ENCODE measurements around the gene MARK1.
"Not testable (repeated sequence)": the region's sequence is repeated elsewhere in the genome, so short reads cannot be mapped to it uniquely, and the experiment has no call there.

MARK1 gene

DNA sequence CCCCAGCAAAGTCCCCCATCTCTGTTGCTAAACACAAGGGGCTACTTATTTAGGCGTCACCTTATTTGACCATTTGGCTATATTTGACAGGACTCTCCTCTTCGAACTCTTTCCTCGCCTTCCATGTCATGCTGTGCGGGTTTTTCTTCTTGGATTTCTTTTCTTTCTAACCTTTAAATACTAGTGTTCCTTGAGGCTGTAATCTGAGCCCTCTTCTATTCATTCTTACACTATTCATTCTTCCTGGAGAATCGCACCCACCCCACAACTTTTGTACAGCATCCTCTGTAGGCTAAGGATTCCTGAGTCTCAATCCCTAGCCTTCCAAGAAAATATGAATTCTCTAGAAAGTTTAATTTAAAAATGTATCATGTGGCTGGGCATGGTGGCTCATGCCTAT is 100.5 kb downstream of the MARK1 start:
- no peak for DNase-seq (ENCODE audit: low spot score)

GRCh38 chr1:220631238-220631815 is 103.4 kb downstream of the MARK1 start:
- DNase-seq (ENCODE audit: low spot score), result no peak

DNA sequence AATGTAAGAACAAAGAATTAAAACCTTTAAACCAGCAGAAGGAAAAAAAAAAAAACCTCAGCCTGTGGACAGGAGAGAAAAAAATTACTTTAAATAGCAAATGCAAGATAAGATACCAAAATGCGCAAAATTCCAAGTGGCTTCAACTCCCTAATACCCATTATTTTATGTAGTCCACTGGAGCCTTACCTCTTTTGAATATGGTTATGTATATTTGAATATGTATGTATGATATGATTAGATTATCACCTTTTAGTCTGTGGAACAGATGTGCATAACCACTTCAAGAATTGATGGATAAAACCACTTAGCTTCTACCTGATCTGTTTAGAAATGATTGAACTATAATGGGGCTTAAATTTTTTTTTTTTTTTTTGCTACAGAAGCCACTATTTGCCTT is 109.8 kb downstream of the MARK1 start:
- DNase-seq (ENCODE audit: low spot score), result no peak

DNA sequence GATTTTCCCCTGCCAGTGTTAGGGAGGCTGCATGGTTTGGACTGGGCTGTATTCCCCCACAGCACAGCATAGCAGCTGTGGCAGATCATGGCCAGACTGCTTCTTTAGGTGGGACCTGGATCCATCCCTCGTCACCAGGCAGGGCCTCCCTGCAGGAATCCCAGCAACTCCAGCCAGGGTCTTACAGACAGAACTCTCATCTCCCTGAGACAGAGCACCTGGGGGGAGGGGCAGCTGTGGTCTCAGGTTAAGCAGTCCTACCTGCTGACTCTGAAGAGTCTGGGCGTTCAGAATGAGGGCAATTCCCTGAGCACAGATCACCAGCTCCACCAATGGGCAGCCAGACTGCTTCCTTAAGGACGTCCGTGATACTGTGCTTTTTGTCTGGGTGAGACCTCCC is 114.3 kb downstream of the MARK1 start:
- no peak for DNase-seq (ENCODE audit: low spot score)

- no peak for DNase-seq (ENCODE audit: low spot score)
Measured at GRCh38 chr1:220652995-220653394, 125.1 kb downstream of the MARK1 start.

DNA sequence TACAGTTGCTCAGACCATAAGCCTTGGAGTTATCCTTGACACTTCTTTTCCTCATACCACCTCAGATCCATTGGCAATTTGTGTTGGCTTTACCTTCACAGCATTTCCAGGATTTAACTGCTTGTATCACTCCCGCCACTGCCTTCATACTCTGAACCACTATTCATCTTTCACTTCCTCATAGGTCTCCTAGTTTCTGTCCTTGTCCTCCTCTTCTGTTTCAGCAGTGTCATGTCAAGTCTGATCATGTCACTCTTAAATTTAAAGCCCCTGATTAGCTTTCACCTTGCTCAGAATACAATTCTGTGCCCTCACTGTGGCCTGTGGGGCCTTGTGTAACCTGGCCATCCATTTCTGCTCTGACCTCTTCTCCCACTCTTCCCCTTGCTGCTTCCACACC is 127.6 kb downstream of the MARK1 start:
- no peak for DNase-seq (ENCODE audit: low spot score)

GRCh38 chr1:220655961-220656740 is 128.2 kb downstream of the MARK1 start:
- DNase-seq (ENCODE audit: low spot score), result no peak

DNA sequence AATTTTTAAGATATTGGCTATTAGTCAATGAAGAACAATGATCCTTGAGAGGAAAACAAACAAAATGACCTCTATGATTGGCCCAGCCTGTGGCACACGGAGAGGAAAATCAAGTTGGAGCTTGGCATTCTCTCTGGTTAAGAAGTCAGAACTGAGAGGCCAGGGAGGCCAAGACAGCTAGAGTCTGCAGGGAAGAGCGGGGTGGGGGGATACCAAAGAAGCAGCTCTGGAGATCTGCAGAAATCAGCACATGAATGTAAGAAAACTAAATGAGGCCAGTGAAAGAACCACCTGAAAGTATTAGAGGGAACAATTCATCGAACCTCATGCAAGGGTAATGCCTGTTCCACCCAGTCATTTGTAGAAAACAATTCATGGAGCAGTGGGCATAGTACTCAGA is 138.4 kb downstream of the MARK1 start:
- DNase-seq (ENCODE audit: low spot score), result no peak

GRCh38 chr1:220669005-220669404 is 141.1 kb downstream of the MARK1 start:
- DNase-seq (ENCODE audit: low spot score), result no peak

- DNase-seq (ENCODE audit: low spot score), result no peak
Measured at GRCh38 chr1:220670365-220670764, 142.4 kb downstream of the MARK1 start.

DNA sequence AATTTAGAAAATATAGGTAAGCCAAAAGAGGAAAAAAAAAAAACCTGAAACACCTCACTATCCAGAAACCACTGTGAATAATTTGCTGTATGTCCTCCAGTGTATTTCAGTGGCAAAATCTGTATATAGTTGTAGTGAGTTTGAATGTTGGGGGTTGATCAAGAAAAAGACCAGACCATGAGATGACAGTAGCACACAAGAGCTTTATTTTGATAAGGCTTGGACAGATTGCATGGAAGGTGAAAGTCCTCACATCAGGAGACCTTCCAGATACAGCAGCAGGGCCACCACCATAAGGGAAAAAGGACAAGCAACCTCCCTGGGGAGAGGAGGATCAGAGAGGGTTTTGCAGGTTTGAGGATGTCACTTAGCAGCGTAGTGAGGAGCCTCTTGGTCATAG is 146.0 kb downstream of the MARK1 start:
- DNase-seq (ENCODE audit: low spot score), result no peak

DNA sequence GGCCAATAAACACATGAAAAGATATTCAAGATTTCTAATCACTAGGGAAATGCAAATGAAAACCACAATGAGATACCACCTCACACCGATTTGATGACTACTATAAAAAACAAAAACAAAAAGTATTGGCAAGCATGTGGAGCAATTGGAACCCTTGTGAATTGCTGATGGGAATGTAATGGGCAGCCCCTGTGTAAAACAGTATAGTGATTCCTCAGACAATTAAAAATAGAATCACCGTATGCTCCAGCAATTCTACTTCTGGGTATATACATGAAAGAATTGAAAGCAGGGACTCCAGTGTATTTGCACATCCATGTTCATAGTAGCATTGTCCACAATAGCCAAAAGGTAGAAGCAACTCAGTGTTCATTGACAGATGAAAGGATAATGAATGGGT is 149.3 kb downstream of the MARK1 start:
- DNase-seq (ENCODE audit: low spot score), result no peak

GRCh38 chr1:220680085-220680687 is 152.2 kb downstream of the MARK1 start:
- peak; percentile 33 for DNase-seq (ENCODE audit: low spot score)

- DNase-seq (ENCODE audit: low spot score), result no peak
Measured at GRCh38 chr1:220681220-220681880, 153.4 kb downstream of the MARK1 start.

- DNase-seq (ENCODE audit: low spot score), result no peak
Measured at GRCh38 chr1:220682901-220683576, 155.1 kb downstream of the MARK1 start.

DNA sequence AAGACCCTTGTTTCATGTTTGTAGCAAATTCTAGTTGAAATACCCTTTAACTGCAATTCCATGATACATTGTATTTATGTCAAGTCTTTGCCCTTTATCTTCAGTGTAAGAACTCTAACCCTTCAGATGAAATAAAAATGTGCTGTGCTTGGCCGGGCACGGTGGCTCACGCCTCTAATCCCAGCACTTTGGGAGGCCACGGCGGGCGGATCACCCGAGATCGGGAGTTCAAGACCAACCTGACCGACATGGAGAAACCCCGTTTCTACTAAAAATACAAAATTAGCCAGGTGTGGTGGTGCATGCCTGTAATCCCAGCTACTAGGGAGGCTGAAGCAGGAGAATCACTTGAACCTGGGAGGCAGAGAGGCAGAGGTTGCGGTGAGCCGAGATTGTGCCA is 155.8 kb downstream of the MARK1 start:
- DNase-seq (ENCODE audit: low spot score), result not testable (repeated sequence)

DNA sequence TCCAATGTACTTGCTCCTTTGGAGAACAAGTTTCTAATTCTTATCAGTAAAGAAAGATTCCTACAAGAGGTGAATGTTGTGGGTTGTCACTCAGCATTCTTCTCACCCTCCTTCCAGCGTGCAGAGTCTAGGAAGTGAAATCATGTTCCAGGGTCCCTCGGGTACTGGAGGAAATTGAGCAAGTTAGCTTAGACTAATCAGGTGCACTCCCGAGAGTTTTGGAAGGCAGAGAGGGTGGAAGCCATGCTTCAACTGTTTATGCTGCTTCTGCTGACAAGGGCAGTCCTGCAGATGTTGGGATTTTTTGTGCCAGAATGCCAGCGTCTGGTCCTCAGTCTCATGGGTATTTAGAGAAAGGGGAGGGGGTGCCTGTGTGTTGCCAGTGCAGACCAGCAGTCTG is 157.0 kb downstream of the MARK1 start:
- no peak for DNase-seq (ENCODE audit: low spot score)

GRCh38 chr1:220685879-220686278 is 157.9 kb downstream of the MARK1 start:
- no peak for DNase-seq (ENCODE audit: low spot score)

GRCh38 chr1:220687809-220688208 is 159.9 kb downstream of the MARK1 start:
- no peak for DNase-seq (ENCODE audit: low spot score)

- no peak for DNase-seq (ENCODE audit: low spot score)
Measured at GRCh38 chr1:220689666-220690065, 161.7 kb downstream of the MARK1 start.

DNA sequence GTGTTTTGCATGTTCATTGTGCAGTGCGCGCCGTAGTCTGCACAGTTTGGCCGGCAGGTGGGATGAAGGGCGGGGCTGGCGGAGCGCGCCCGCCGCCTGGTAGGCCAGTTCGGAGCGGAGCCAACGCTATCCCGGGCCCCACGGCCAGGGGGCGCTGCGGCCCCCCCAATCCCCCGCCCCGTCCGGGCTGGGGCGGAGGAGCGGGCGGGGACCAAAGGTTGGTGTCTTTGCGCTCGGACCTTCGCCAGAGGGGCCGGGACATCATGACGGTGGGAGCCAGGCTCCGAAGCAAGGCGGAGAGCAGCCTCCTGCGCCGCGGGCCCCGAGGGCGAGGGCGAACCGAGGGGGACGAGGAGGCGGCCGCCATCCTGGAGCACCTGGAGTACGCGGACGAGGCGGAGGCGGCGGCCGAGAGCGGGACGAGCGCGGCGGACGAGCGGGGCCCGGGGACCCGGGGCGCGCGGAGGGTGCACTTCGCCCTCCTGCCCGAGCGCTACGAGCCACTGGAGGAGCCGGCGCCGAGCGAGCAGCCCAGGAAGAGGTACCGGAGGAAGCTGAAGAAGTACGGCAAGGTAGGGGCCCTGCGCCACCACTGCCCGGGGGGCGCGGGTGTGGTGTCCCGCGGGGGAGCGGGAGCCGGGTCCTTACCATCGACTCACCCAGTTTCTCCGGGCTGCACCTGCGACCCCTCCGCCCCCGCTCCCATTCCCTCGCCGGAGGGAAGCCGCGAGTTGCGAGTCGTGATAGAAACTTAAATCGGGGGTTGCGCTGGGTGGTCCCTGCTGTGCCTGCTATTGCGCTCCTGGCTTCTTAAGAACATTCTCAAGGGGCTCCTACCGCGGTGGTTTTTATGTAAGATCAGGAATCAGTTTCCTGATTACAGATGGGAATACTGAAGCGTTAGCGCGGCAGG is 162.5 kb downstream of the MARK1 start, which contains the start of gene C1orf115:
C1orf115 (plus strand) TSS at position 224 of the 913 bp plus-strand sequence; CDS start at position 264, 40 bp downstream.
- peak; percentile 69 for DNase-seq (ENCODE audit: low spot score)
